HUES48 (cell line): ENCODE measurements around the gene ZBTB49.
"Not testable (repeated sequence)": the region's sequence is repeated elsewhere in the genome, so short reads cannot be mapped to it uniquely, and the experiment has no call there.

Source experiments
- H3K27ac ChIP-seq: one replicate; pipeline ENCODE4 v1.7.0; 2013; ENCODE audit warnings: low read depth, low read length, inconsistent platforms
- H3K27me3 ChIP-seq: 2 replicates; pipeline ENCODE4 v1.6.1; 2013; ENCODE audit warnings: mild to moderate bottlenecking, low read length; ENCODE audit not compliant: control insufficient read depth, insufficient read depth
- H3K36me3 ChIP-seq: 2 replicates; pipeline ENCODE4 v1.6.1; 2013; ENCODE audit warnings: low read length; ENCODE audit not compliant: control insufficient read depth, insufficient read depth
- H3K4me1 ChIP-seq: 2 replicates; pipeline ENCODE4 v1.6.1; 2013; ENCODE audit warnings: mild to moderate bottlenecking, low read length; ENCODE audit not compliant: control insufficient read depth, insufficient read depth
- H3K4me3 ChIP-seq: 2 replicates; pipeline ENCODE4 v1.5.1; 2013; ENCODE audit warnings: mild to moderate bottlenecking, low read depth, low read length
- H3K9ac ChIP-seq: 2 replicates; pipeline ENCODE4 v1.6.1; 2013; ENCODE audit warnings: mild to moderate bottlenecking, low read depth, low read length, moderate library complexity
- H3K9me3 ChIP-seq: 2 replicates; pipeline ENCODE4 v1.6.1; 2013; ENCODE audit warnings: low read length; ENCODE audit not compliant: control insufficient read depth, insufficient read depth

The ZBTB49 gene

GRCh38 chr4:4339504-4340085, 49.5 kb downstream of the ZBTB49 start:
- Histone ChIP-seq H3K36me3 (no peaks in the 10 kb centered on the region), H3K4me3 (no peak overlapping the region), H3K9ac (no peak overlapping the region), H3K27me3 (no peaks in the 10 kb centered on the region), H3K4me1 (no peaks in the 10 kb centered on the region), H3K9me3 (no peaks in the 10 kb centered on the region), H3K27ac (no peak overlapping the region)

- Histone ChIP-seq H3K36me3 (no peaks in the 10 kb centered on the region), H3K4me1 (no peaks in the 10 kb centered on the region), H3K27me3 (no peaks in the 10 kb centered on the region)
These were observed 52.0 kb downstream of the ZBTB49 start for GRCh38 chr4:4341861-4342650.

GRCh38 chr4:4343038-4343437, 53.0 kb downstream of the ZBTB49 start:
- no peaks in the 10 kb centered on the region for H3K9me3 ChIP-seq
- H3K9ac ChIP-seq, result no peak overlapping the region
- H3K27ac ChIP-seq, result no peak overlapping the region
- H3K4me3 ChIP-seq, result no peak overlapping the region
- no peaks in the 10 kb centered on the region for H3K36me3 ChIP-seq
- H3K27me3 ChIP-seq, result no peaks in the 10 kb centered on the region
- no peaks in the 10 kb centered on the region for H3K4me1 ChIP-seq

More at GRCh38 chr4:4341861-4342650, 52.0 kb downstream of the ZBTB49 start:
- Histone ChIP-seq H3K27ac (no peak overlapping the region), H3K4me3 (no peak overlapping the region), H3K9me3 (no peaks in the 10 kb centered on the region), H3K9ac (no peak overlapping the region)

- no peak overlapping the region for H3K27ac ChIP-seq
- no peaks in the 10 kb centered on the region for H3K4me1 ChIP-seq
- H3K9me3 ChIP-seq, result no peaks in the 10 kb centered on the region
- H3K27me3 ChIP-seq, result no peaks in the 10 kb centered on the region
- H3K4me3 ChIP-seq, result no peak overlapping the region
- no peaks in the 10 kb centered on the region for H3K36me3 ChIP-seq
- H3K9ac ChIP-seq, result no peak overlapping the region
These were observed 55.0 kb downstream of the ZBTB49 start for GRCh38 chr4:4344915-4345527.

GRCh38 chr4:4347585-4347984, 57.5 kb downstream of the ZBTB49 start:
- H3K4me1 ChIP-seq, result no peaks in the 10 kb centered on the region
- no peak overlapping the region for H3K9ac ChIP-seq
- H3K27me3 ChIP-seq, result no peaks in the 10 kb centered on the region
- no peak overlapping the region for H3K4me3 ChIP-seq
- no peak overlapping the region for H3K27ac ChIP-seq
- no peaks in the 10 kb centered on the region for H3K36me3 ChIP-seq
- H3K9me3 ChIP-seq, result no peaks in the 10 kb centered on the region

GRCh38 chr4:4348585-4348984, 58.5 kb downstream of the ZBTB49 start:
- H3K36me3 ChIP-seq, H3K4me3 ChIP-seq, H3K27ac ChIP-seq, H3K27me3 ChIP-seq, H3K9me3 ChIP-seq, H3K4me1 ChIP-seq, H3K9ac ChIP-seq: not testable (repeated sequence)

GRCh38 chr4:4349867-4350266, 59.8 kb downstream of the ZBTB49 start:
- Histone ChIP-seq H3K4me3 (no peak overlapping the region), H3K36me3 (no peaks in the 10 kb centered on the region), H3K9ac (no peak overlapping the region), H3K27ac (no peak overlapping the region), H3K27me3 (no peaks in the 10 kb centered on the region), H3K9me3 (no peaks in the 10 kb centered on the region), H3K4me1 (no peaks in the 10 kb centered on the region)

- Histone ChIP-seq H3K9ac (no peak overlapping the region), H3K27ac (no peak overlapping the region), H3K4me1 (no peaks in the 10 kb centered on the region), H3K4me3 (no peak overlapping the region), H3K27me3 (no peaks in the 10 kb centered on the region; the same call in 1 of the 2 replicates), H3K9me3 (no peaks in the 10 kb centered on the region), H3K36me3 (no peaks in the 10 kb centered on the region)
These were observed 60.9 kb downstream of the ZBTB49 start for GRCh38 chr4:4350909-4351308.

GRCh38 chr4:4355302-4355701, 65.3 kb downstream of the ZBTB49 start:
- H3K27me3 ChIP-seq, result no peaks in the 10 kb centered on the region; the same call in 1 of the 2 replicates
- H3K4me1 ChIP-seq, result no peaks in the 10 kb centered on the region; the same call in 1 of the 2 replicates
- no peak overlapping the region for H3K9ac ChIP-seq
- no peaks in the 10 kb centered on the region for H3K36me3 ChIP-seq
- H3K4me3 ChIP-seq, result no peak overlapping the region
- no peak overlapping the region for H3K27ac ChIP-seq
- H3K9me3 ChIP-seq, result no peaks in the 10 kb centered on the region

GRCh38 chr4:4356106-4357041, 66.3 kb downstream of the ZBTB49 start:
- Histone ChIP-seq H3K4me3 (no peak overlapping the region), H3K27ac (no peak overlapping the region), H3K27me3 (no peaks in the 10 kb centered on the region; the same call in 1 of the 2 replicates), H3K9me3 (no peaks in the 10 kb centered on the region), H3K36me3 (no peaks in the 10 kb centered on the region), H3K4me1 (no peaks in the 10 kb centered on the region; the same call in 1 of the 2 replicates), H3K9ac (no peak overlapping the region)
